ENCODE measurements around the gene GXYLT2.

Gene GXYLT2

DNA sequence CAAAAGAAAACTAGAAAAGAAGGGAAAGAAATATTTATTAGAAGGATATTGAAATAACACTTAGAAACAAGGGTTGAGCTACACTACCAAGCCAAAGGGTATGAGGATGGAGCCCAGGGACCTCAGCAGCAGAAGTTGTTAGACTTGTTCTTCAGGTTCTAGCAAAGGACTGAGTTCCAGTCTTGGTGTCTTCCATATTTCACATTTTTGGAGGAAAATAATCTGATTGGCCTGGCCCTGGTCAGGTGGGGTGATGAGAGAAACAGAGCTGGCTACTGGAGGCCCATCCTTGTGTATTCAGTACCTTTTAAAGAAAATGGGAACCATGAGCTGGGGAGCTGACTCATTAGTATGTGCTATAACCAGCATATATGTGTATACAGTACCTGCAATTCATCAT is 137.0 kb downstream of the GXYLT2 start:
- no peak for DNase-seq

DNA sequence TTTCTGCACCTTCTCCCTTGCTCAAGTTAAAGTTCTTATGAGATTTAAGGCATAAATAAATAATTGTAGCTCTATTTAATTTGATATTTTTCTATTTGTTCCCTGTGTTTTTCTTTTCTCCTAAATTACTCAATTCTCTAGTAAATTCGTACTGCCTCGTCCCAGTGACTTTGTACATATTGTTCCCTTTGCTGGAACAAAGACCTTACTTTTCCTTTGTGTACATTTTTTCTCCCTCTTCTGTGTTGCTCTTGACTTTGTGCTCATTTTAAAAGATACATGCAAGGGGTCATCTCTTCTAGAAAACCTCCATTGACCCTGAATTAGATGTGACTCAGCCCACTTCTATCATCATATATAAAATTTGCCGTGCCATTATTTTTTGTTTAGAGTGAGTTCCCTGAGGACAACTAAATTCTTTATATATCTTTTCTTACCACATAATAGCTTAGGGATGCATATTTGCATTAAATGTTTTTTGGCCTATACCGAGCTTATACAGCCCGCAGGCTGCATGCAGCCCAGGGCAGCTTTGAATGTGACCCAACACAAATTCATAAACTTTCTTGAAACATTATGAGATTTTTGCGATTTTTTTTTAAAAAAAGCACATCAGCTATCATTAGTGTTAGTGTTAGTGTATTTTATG is 138.4 kb downstream of the GXYLT2 start:
- DNase-seq: no peak

All from hematopoietic multipotent progenitor cell treated with erythropoietin and hydrocortisone succinate and interleukin-3 and kit ligand, for 6 days (in vitro differentiated cells).